Endothelial cell of umbilical vein (primary cell): Measurements from ENCODE around the gene TRERF1.

Source experiments
- CTCF ChIP-seq, 2 donors: IDR thresholded peaks; 1 replicate in 1 of 2; 2 replicates in 1 of 2; pipeline ENCODE4 v1.5.1; 2011; ENCODE audit warnings: low read length in 2 of 2, mild to moderate bottlenecking in 2 of 2, moderate library complexity in 2 of 2, control low read depth in 1 of 2, inconsistent platforms in 1 of 2, low read depth in 1 of 2; ENCODE audit not compliant: insufficient read depth in 1 of 2; ENCODE audit errors: extremely low read depth in 1 of 2
- EZH2 ChIP-seq: IDR thresholded peaks from 2 replicates; pipeline ENCODE4 v1.6.1; 2012; ENCODE audit warnings: borderline replicate concordance, low read depth, mild to moderate bottlenecking, moderate library complexity, low read length, inconsistent platforms; ENCODE audit not compliant: severe bottlenecking
- MAX ChIP-seq: IDR thresholded peaks from 2 replicates; pipeline ENCODE4 v1.6.1; 2011; ENCODE audit not compliant: insufficient read depth, insufficient read length
- POLR2A ChIP-seq: IDR thresholded peaks from 2 replicates; pipeline ENCODE4 v1.6.1; 2012; ENCODE audit warnings: low read depth, mild to moderate bottlenecking, control low read depth, low read length
- POLR2AphosphoS5 ChIP-seq: IDR thresholded peaks from 2 replicates; pipeline ENCODE4 v1.6.1; 2012; ENCODE audit warnings: low read depth, mild to moderate bottlenecking, control low read depth, low read length, moderate library complexity; ENCODE audit not compliant: insufficient read depth

GRCh38 chr6:42204768-42205282 lies 246.9 kb downstream of the TRERF1 start:
- TF ChIP-seq CTCF (IDR thresholded peaks at IDR 0.05; ENCODE audit: extremely low read depth in 1 of 2, insufficient read depth in 1 of 2, low read depth in 1 of 2, low read length in 2 of 2) (no peak), POLR2A (no peak), POLR2AphosphoS5 (no peak), EZH2 (no peak), MAX (no peak)
